GM21367 (cell line): ENCODE measurements around the gene CACNA1F.

ENCODE experiments used
- ATAC-seq: cut with Tn5 transposase; IDR thresholded peaks from one replicate; pipeline ENCODE4 v1.9.1; 2021; ENCODE audit not compliant: unreplicated experiment

Gene CACNA1F

DNA sequence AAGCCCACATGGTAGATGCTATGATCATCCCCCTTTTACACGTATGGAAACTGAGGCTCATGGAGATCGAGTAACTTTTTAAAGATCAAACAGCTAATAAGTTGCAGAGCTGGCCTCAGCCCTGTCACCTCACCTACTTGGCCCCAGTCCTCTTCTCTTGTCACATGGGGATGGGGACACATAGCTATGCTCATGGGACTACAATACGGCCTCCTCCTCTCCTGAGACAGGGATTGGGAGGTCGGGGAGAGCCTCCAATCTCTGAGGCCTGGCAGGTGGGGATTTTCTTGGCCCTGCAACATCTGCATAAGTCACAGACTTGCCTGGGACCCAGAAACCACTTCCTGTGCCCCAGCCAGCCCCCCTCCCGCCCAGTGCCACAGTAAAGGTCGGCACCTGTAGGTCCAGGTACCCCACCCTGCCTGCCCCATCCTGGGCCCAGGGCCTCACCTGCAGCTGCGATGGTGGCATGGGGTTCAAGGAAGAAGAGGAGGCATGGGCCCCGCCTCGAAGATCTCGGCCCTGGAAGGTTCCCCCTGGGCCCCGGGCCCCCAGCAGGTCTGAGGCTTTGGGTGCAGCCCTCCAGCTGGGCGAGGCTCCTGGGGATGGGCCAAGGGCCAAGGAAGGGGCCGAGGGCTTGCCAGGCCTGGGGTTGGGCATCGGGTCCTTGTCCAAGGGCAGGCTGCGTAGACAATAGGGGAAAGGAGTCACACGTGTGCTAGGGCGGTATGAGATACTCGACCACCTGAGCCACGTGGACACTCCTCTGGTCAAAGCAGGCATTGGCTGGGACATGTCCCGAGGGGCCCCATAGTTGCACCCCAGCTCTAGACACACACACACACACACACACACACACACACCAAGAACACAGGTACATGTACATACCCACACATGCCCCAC lies 25.0 kb upstream of the CACNA1F start:
- ATAC-seq, result no peak

GRCh38 chrX:49257074-49257790 lies 24.1 kb upstream of the CACNA1F start:
- ATAC-seq, result no peak

DNA sequence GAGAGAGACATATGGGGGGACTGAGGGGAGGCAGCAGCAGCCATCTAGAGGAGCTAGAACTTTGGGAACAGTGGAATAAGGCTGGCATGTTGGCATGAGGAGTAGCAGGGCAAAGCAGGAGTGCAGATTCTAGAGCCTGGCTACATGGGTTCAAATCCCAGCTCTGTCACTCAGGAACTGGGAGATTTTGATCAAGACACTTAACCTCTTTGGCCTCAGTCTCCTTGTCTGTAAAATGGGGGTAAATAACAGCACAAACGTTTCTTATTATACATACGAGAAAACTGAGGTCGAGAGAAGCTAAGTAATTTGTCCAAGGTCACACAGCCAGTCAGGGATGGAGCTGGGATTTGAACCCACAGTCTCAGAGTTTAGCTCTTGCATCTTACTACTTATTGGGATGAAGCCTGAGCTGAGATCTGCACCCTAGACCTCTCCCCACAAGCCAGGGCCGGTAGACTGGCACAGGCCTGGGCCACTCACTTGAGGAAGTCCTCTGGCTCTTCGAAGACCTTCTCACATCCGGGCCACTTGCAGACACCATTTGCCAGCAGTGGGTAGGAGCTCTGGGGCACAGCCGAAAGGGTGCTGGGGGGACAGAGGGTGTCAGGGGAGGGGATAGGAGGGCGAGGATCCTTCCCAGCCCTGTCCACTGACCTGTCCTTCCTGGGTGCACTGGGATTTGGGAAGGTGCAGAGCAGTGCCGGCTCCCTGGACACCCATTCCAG lies 23.3 kb upstream of the CACNA1F start:
- no peak for ATAC-seq

DNA sequence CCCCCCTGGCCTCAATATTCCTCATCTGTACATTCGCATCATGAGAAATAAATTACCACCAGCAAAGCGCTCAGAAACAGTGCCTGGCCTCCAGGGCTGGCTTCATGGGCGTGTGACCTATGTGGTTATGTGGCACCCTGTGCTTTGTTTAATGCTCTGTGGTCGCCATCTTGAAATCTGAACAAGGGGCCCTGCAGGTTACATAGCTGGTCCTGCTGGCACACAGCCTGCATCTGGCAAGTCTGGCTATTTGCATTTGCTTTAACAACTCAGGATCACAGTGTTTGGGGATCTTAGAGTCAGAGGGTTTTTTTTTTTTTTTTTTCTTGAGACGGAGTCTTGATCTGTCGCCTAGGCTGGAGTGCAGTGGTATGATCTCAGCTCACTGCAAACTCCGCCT lies 21.5 kb upstream of the CACNA1F start:
- ATAC-seq, result no peak

GRCh38 chrX:49251325-49251724 lies 18.2 kb upstream of the CACNA1F start:
- no peak for ATAC-seq

- no peak for ATAC-seq
These were observed 17.4 kb upstream of the CACNA1F start for GRCh38 chrX:49250578-49250977.

DNA sequence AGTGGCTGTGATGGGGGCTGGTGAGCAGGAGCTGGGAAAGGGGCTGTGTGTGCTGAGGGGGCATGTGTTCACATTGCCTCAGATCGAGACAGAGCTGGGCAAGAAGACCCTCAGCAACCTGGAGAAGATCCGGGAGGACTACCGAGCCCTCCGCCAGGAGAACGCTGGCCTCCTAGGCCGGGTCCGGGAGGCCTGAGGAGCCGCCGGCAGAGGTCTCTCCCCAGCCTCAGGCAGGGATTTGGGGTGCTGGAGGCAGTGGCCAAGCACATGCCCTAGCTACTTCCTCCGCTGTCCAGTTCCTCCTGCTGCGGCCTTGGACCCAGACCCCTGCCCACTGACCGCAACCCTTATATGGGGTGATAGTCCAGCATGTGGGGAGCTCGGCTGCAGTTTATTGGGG lies 16.9 kb upstream of the CACNA1F start:
- no peak for ATAC-seq

DNA sequence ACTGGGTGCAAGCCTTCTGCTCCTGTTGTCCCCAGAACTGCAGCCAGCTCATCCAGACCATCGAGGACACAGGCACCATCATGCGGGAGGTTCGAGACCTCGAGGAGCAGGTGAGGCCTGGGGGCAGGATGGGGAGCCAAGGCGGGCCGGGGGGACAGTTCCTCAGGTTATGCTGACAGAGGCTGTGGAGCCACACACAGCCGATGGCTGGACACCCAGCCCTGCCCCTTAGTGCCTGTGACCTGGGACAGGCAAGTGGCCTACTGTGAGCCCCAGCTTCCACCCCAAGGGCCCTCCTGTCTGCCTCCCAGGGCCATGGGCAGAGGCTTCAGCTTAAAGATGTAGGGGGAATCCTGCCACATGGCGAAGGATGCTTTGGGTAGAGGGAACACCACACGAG lies 16.5 kb upstream of the CACNA1F start:
- no peak for ATAC-seq

DNA sequence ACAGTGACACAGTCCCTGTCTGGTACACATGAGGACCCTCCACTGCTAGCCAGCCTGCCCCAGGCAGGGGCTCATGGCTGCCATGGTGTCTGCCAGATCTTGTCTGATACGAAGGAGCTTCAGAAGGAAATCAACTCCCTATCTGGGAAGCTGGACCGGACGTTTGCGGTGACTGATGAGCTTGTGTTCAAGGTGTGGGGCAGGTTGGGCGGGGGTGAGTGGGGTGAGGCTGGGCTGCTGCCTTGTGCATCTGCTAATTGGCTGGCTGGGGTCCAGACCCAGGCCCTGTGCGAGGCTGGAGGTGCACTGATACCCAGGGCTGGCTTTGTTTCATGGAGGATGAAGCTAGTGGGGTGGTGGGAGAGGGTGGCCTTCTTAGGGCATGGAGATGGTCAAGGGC lies 15.9 kb upstream of the CACNA1F start:
- no peak for ATAC-seq

DNA sequence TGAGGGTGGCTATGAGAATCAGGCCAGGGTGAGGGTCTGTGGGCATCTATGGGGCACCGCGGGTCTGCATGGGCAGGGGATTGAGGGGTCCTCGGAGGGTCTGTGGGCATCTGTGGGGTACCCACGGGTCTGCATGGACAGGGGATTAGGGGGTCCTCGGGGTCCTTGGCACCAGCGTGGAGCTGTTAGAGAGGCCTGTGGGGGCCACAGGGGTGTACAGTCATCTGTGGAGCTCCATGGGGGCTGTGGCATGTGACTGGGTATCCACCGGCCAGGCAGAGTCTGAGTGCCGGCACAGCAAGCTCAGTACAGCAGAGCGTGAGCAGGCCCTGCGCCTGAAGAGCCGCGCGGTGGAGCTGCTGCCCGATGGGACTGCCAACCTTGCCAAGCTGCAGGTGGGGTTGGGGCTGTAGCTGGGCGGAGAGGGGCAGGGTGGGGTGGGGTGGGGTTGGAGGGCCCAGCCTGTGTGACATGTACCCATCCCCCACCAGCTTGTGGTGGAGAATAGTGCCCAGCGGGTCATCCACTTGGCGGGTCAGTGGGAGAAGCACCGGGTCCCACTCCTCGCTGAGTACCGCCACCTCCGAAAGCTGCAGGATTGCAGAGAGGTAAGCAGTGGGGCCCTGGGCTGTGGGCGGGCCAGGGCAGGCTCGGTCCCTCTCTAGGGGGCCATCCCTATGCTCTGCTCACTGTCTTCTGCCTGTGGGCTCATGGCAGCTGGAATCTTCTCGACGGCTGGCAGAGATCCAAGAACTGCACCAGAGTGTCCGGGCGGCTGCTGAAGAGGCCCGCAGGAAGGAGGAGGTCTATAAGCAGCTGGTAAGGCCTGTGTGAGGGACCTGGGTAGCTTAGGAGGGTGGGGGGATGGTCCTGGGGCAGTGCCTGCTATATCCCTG lies 15.0 kb upstream of the CACNA1F start:
- no peak for ATAC-seq

GRCh38 chrX:49247346-49247745 lies 14.2 kb upstream of the CACNA1F start:
- no peak for ATAC-seq

DNA sequence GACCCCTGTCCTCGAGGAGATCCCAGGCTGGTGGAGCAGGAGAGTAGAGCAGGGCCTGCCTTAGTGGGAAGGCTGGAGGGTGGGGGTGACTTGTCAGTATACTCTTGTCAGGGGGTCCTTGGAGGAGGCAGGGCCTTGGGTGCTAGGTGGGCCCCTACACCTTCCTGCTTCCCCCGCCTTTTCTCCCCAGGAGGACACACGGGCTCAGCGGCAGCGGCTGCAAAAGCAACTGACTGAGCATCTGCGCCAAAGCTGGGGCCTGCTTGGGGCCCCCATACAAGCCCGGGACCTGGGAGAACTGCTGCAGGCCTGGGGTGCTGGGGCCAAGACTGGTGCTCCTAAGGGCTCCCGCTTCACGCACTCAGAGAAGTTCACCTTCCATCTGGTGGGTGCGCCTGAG lies 13.4 kb upstream of the CACNA1F start:
- ATAC-seq, result no peak

GRCh38 chrX:49244207-49244606 lies 11.1 kb upstream of the CACNA1F start:
- no peak for ATAC-seq

GRCh38 chrX:49243166-49243565 lies 10.0 kb upstream of the CACNA1F start:
- no peak for ATAC-seq

GRCh38 chrX:49242545-49243066 lies 9.5 kb upstream of the CACNA1F start:
- ATAC-seq, result no peak

- no peak for ATAC-seq
These were observed 5.6 kb upstream of the CACNA1F start for GRCh38 chrX:49238735-49239134.

GRCh38 chrX:49237060-49237459 lies 3.9 kb upstream of the CACNA1F start:
- ATAC-seq, result no peak

- ATAC-seq, result no peak
These were observed 881 bp upstream of the CACNA1F start for GRCh38 chrX:49233887-49234555.

DNA sequence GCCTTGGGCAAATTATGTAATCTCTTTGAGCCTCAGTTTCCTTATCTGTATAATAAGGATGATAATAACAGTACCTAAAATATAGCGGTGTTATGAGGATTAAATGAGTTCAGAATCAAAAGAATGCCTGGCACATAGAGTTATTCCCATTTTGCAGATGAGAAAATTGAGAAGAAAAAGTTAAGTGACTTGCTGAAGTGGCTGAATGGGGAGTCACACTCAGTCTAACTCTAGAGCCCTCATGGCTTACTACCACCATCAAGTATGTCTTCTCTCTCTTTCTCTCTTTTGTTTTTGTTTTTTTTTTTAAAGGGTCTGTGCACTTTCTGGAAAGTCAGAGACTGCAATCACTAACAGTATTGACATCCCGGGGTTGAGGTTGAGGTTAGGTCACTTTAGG lies 615 bp downstream of the CACNA1F start:
- no peak for ATAC-seq
